ENCODE measurements around the gene EZR.

EZR gene

GRCh38 chr6:158853072-158853879, 34.1 kb upstream of the EZR start:
- H3K27ac ChIP-seq (ENCODE audit: low read depth, low read length), result peak overlapping the region; percentile 97
- H3K4me1 ChIP-seq (ENCODE audit: insufficient read depth, low read length), result peaks cover 41% of the 10 kb centered on the region
- peak overlapping the region; percentile 36 for H3K4me3 ChIP-seq (ENCODE audit: low read length)
- H3K9ac ChIP-seq (ENCODE audit: low read depth, low read length), result peak overlapping the region; percentile 70
- H3K27me3 ChIP-seq (ENCODE audit: insufficient read depth, low read length), result no peaks in the 10 kb centered on the region
- no peaks in the 10 kb centered on the region for H3K36me3 ChIP-seq (ENCODE audit: insufficient read depth, low read length)
- no peaks in the 10 kb centered on the region for H3K9me3 ChIP-seq (ENCODE audit: insufficient read depth, low read depth, low read length)
- 7% methylated on average over 13 of the region's 13 CpGs for WGBS

- Histone ChIP-seq H3K9ac (ENCODE audit: low read depth, low read length) (peak overlapping the region; percentile 60), H3K36me3 (ENCODE audit: insufficient read depth, low read length) (no peaks in the 10 kb centered on the region), H3K9me3 (ENCODE audit: insufficient read depth, low read depth, low read length) (no peaks in the 10 kb centered on the region), H3K27ac (ENCODE audit: low read depth, low read length) (peak overlapping the region; percentile 97), H3K4me3 (ENCODE audit: low read length) (peak overlapping the region; percentile 36; the same call in 1 of the 2 replicates), H3K27me3 (ENCODE audit: insufficient read depth, low read length) (no peaks in the 10 kb centered on the region), H3K4me1 (ENCODE audit: insufficient read depth, low read length) (peaks cover 41% of the 10 kb centered on the region)
- 84% methylated on average over 10 of the region's 11 CpGs for WGBS
Observed at GRCh38 chr6:158852312-158853071, 33.3 kb upstream of the EZR start.

GRCh38 chr6:158850807-158851115, 31.6 kb upstream of the EZR start:
- peak overlapping the region; percentile 21; the same call in 1 of the 2 replicates for H3K27ac ChIP-seq (ENCODE audit: low read depth, low read length)
- no peaks in the 10 kb centered on the region for H3K36me3 ChIP-seq (ENCODE audit: insufficient read depth, low read length)
- H3K9me3 ChIP-seq (ENCODE audit: insufficient read depth, low read depth, low read length), result no peaks in the 10 kb centered on the region
- H3K27me3 ChIP-seq (ENCODE audit: insufficient read depth, low read length), result no peaks in the 10 kb centered on the region
- H3K4me1 ChIP-seq (ENCODE audit: insufficient read depth, low read length), result peaks cover 41% of the 10 kb centered on the region
- H3K4me3 ChIP-seq (ENCODE audit: low read length), result no peak overlapping the region
- H3K9ac ChIP-seq (ENCODE audit: low read depth, low read length), result peak overlapping the region; percentile 12; the same call in 1 of the 2 replicates

- Histone ChIP-seq H3K27ac (ENCODE audit: low read depth, low read length) (peak overlapping the region; percentile 21), H3K36me3 (ENCODE audit: insufficient read depth, low read length) (no peaks in the 10 kb centered on the region), H3K9me3 (ENCODE audit: insufficient read depth, low read depth, low read length) (no peaks in the 10 kb centered on the region), H3K4me3 (ENCODE audit: low read length) (no peak overlapping the region), H3K9ac (ENCODE audit: low read depth, low read length) (peak overlapping the region; percentile 12; the same call in 1 of the 2 replicates), H3K27me3 (ENCODE audit: insufficient read depth, low read length) (no peaks in the 10 kb centered on the region), H3K4me1 (ENCODE audit: insufficient read depth, low read length) (peaks cover 41% of the 10 kb centered on the region)
- WGBS, result 72% methylated on average over 9 of the region's 9 CpGs
Observed at GRCh38 chr6:158849899-158850806, 31.0 kb upstream of the EZR start.

DNA sequence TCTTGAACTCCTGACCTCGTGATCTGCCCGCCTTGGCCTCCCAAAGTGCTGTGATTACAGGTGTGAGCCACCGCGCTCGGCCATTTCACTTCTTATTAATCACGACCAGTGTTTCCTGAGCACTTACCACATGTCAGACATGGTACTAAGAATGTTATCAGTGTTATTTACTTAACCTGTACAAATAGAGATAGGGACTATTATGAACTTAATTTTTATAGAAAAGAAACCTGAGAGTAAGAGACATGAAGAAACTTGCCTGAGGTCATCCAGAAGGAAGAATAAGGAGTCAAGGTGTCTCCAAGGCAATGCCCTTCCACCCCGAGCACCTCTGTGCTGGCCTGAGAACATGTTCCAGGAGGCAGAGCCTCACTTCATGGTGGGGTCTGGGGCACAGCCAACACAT, 29.3 kb upstream of the EZR start:
- Histone ChIP-seq H3K9me3 (ENCODE audit: insufficient read depth, low read depth, low read length) (no peaks in the 10 kb centered on the region), H3K9ac (ENCODE audit: low read depth, low read length) (no peak overlapping the region), H3K4me1 (ENCODE audit: insufficient read depth, low read length) (peaks cover 27% of the 10 kb centered on the region), H3K27me3 (ENCODE audit: insufficient read depth, low read length) (no peaks in the 10 kb centered on the region), H3K27ac (ENCODE audit: low read depth, low read length) (no peak overlapping the region), H3K36me3 (ENCODE audit: insufficient read depth, low read length) (no peaks in the 10 kb centered on the region), H3K4me3 (ENCODE audit: low read length) (no peak overlapping the region)
- 94% methylated on average over 7 of the region's 7 CpGs for WGBS

DNA sequence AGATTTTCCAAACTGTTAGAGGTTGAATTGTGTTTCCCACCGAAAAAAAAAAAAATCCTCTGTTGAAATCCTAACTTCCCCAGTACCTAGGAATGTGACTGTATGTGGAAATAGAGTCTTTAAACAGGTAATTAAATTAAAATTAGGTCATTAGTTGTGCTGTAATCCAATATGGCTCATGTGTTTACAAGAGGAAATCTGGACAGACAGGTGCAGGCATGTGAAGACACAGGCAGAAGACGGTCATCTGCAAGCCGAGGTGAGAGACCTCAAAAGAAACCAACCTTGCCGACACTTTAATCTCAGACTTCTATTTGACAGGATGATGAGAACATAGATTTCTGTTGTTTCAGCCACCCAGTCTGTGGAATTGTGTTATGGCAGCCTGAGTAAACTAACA, 28.6 kb upstream of the EZR start:
- Histone ChIP-seq H3K9ac (ENCODE audit: low read depth, low read length) (no peak overlapping the region), H3K27me3 (ENCODE audit: insufficient read depth, low read length) (no peaks in the 10 kb centered on the region), H3K4me1 (ENCODE audit: insufficient read depth, low read length) (peaks cover 23% of the 10 kb centered on the region), H3K27ac (ENCODE audit: low read depth, low read length) (no peak overlapping the region), H3K4me3 (ENCODE audit: low read length) (no peak overlapping the region), H3K36me3 (ENCODE audit: insufficient read depth, low read length) (no peaks in the 10 kb centered on the region), H3K9me3 (ENCODE audit: insufficient read depth, low read depth, low read length) (no peaks in the 10 kb centered on the region)
- WGBS, result 100% methylated on average over 4 of the region's 4 CpGs

GRCh38 chr6:158847012-158847529, 27.9 kb upstream of the EZR start:
- WGBS, result 96% methylated on average over 11 of the region's 11 CpGs
- no peaks in the 10 kb centered on the region for H3K36me3 ChIP-seq (ENCODE audit: insufficient read depth, low read length)
- no peak overlapping the region for H3K27ac ChIP-seq (ENCODE audit: low read depth, low read length)
- no peak overlapping the region for H3K4me3 ChIP-seq (ENCODE audit: low read length)
- no peaks in the 10 kb centered on the region for H3K9me3 ChIP-seq (ENCODE audit: insufficient read depth, low read depth, low read length)
- no peak overlapping the region for H3K9ac ChIP-seq (ENCODE audit: low read depth, low read length)
- H3K4me1 ChIP-seq (ENCODE audit: insufficient read depth, low read length), result peaks cover 17% of the 10 kb centered on the region
- no peaks in the 10 kb centered on the region for H3K27me3 ChIP-seq (ENCODE audit: insufficient read depth, low read length)

GRCh38 chr6:158843751-158844683, 24.8 kb upstream of the EZR start:
- Histone ChIP-seq H3K4me1 (ENCODE audit: insufficient read depth, low read length) (no peaks in the 10 kb centered on the region), H3K9ac (ENCODE audit: low read depth, low read length) (no peak overlapping the region), H3K27ac (ENCODE audit: low read depth, low read length) (no peak overlapping the region), H3K27me3 (ENCODE audit: insufficient read depth, low read length) (no peaks in the 10 kb centered on the region), H3K36me3 (ENCODE audit: insufficient read depth, low read length) (no peaks in the 10 kb centered on the region), H3K9me3 (ENCODE audit: insufficient read depth, low read depth, low read length) (no peaks in the 10 kb centered on the region), H3K4me3 (ENCODE audit: low read length) (no peak overlapping the region)
- 92% methylated on average over 8 of the region's 10 CpGs for WGBS

DNA sequence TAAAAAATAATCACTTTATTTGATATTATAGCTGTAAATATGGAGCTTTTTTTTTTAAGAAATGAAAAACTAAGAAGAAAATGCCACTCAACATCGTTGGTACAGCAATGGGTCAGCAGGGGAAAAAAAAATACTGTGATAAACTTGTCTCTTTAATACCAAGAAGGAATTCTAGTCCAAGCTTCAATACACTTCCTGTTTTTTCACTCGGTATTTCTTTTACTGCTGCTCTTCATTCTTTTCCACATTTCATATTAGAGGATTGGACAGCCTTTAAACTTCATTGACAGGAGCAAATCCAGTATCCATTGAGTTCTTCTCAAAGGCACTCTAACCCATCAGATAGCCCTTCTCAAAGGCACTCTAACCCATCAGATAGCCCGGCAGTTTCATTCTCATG, 22.2 kb upstream of the EZR start:
- WGBS, result 91% methylated on average over 3 of the region's 3 CpGs
- H3K4me1 ChIP-seq (ENCODE audit: insufficient read depth, low read length), result no peaks in the 10 kb centered on the region

DNA sequence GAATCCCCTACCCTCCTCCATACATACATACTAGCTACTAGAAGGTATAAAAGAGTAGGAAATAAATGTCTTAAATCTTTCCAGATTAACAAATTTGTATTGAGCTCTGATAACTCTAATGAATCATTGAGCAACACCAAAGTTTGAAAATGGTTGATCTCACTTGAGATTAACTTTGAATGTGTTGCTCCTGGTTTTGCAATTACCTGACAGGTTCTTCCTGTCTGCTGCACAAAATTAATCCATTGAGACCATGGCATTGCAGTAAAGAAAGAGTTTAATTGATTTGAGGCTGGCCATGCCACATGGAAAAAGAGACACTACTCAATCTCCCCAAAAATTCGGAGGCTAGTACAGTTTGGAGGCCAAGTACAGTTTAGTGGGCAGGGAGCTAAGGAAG, 21.3 kb upstream of the EZR start:
- WGBS, result 94% methylated on average over 1 of the region's 1 CpG
- H3K27ac ChIP-seq (ENCODE audit: low read depth, low read length), result no peak overlapping the region

More for the DNA sequence above, 22.2 kb upstream of the EZR start:
- Histone ChIP-seq H3K9ac (ENCODE audit: low read depth, low read length) (no peak overlapping the region), H3K4me3 (ENCODE audit: low read length) (no peak overlapping the region), H3K27me3 (ENCODE audit: insufficient read depth, low read length) (no peaks in the 10 kb centered on the region), H3K27ac (ENCODE audit: low read depth, low read length) (no peak overlapping the region), H3K9me3 (ENCODE audit: insufficient read depth, low read depth, low read length) (no peaks in the 10 kb centered on the region), H3K36me3 (ENCODE audit: insufficient read depth, low read length) (no peaks in the 10 kb centered on the region)

More for the DNA sequence above, 21.3 kb upstream of the EZR start:
- 0 out of 2 replicates have a peak, but pooled peaks cover 3% of the 10 kb centered on the region for H3K4me1 ChIP-seq (ENCODE audit: insufficient read depth, low read length)
- H3K4me3 ChIP-seq (ENCODE audit: low read length), result no peak overlapping the region
- H3K27me3 ChIP-seq (ENCODE audit: insufficient read depth, low read length), result no peaks in the 10 kb centered on the region
- no peaks in the 10 kb centered on the region for H3K9me3 ChIP-seq (ENCODE audit: insufficient read depth, low read depth, low read length)
- no peaks in the 10 kb centered on the region for H3K36me3 ChIP-seq (ENCODE audit: insufficient read depth, low read length)
- no peak overlapping the region for H3K9ac ChIP-seq (ENCODE audit: low read depth, low read length)

Measured in HUES64 (cell line).